Endodermal cell (in vitro differentiated cells): ENCODE measurements around the gene SH2D7. TPM values are rescaled to one million over a fixed set of nuclear protein-coding genes. Genes with fewer than 3 reads are reported as not detected.
A peak's percentile ranks its signal among the peaks of the same experiment; 100 is the strongest.

ENCODE experiments used
- DNase-seq: peaks from one replicate; pipeline ENCODE4 v3.0.0-alpha.2; 2017
- H3K27ac ChIP-seq: 2 replicates; pipeline ENCODE4 v1.5.1; 2013; ENCODE audit warnings: mild to moderate bottlenecking, low read depth, low read length, moderate library complexity
- H3K27me3 ChIP-seq: 2 replicates; pipeline ENCODE4 v1.6.1; 2013; ENCODE audit warnings: mild to moderate bottlenecking, low read length, moderate library complexity; ENCODE audit not compliant: insufficient read depth, control insufficient read depth, poor library complexity, severe bottlenecking
- H3K36me3 ChIP-seq: 2 replicates; pipeline ENCODE4 v1.7.0; 2013; ENCODE audit warnings: mild to moderate bottlenecking, low read length, moderate library complexity; ENCODE audit not compliant: control insufficient read depth, insufficient read depth
- H3K4me1 ChIP-seq: one replicate; pipeline ENCODE4 v1.7.0; 2013; ENCODE audit warnings: low read length; ENCODE audit not compliant: control insufficient read depth, insufficient read depth
- H3K4me3 ChIP-seq: 2 replicates; pipeline ENCODE4 v1.5.1; 2013; ENCODE audit warnings: mild to moderate bottlenecking, low read length, moderate library complexity
- H3K9ac ChIP-seq: 2 replicates; pipeline ENCODE4 v1.6.1; 2013; ENCODE audit warnings: mild to moderate bottlenecking, low read length, moderate library complexity; ENCODE audit not compliant: poor library complexity, severe bottlenecking; ENCODE audit errors: extremely low read depth
- H3K9me3 ChIP-seq: 2 replicates; pipeline ENCODE4 v1.6.1; 2013; ENCODE audit warnings: mild to moderate bottlenecking, low read length, moderate library complexity; ENCODE audit not compliant: control insufficient read depth
- H3K27ac Mint-ChIP-seq: 2 replicates; pipeline ENCODE4 v1.8.0; 2020; ENCODE audit warnings: mixed read lengths
- H3K27me3 Mint-ChIP-seq: 2 replicates; pipeline ENCODE4 v1.8.0; 2021; ENCODE audit warnings: mild to moderate bottlenecking, mixed read lengths; ENCODE audit not compliant: insufficient read depth
- H3K36me3 Mint-ChIP-seq: 2 replicates; pipeline ENCODE4 v1.8.0; 2020; ENCODE audit warnings: low read depth, mixed read lengths
- H3K4me1 Mint-ChIP-seq: 2 replicates; pipeline ENCODE4 v1.8.0; 2020; ENCODE audit warnings: mixed read lengths
- H3K4me3 Mint-ChIP-seq: 2 replicates; pipeline ENCODE4 v1.8.0; 2020; ENCODE audit warnings: mild to moderate bottlenecking, moderate library complexity, mixed read lengths
- H3K9me3 Mint-ChIP-seq: 2 replicates; pipeline ENCODE4 v1.8.0; 2020; ENCODE audit warnings: mild to moderate bottlenecking, mixed read lengths
- CTCF ChIP-seq: fragments of 200-600 bp; sonication (generic); conservative IDR thresholded peaks from 2 replicates; pipeline ENCODE4 v1.5.0; 2021; ENCODE audit warnings: antibody characterized with exemption, mild to moderate bottlenecking
- WGBS, 2 experiments: methylation state at CpG; one replicate each; pipeline versions ENCODE4 v1.1.5 to v1.1.7; 2013; ENCODE audit warnings: missing lambda C conversion rate in 2 of 2, mixed read lengths in 1 of 2; ENCODE audit not compliant: insufficient coverage in 1 of 2, insufficient read length in 1 of 2; 5-methylcytosine and 5-hydroxymethylcytosine counted together
- total RNA-seq, 2 donors: library from RNA; stranded (reverse); fragmentation: NEBNext Ultra II Directional in 1 of 2; extraction: Animal tissue kit (Norgen Biotek cat#: 25700) in 1 of 2; gene quantifications; 2 replicates in 1 of 2; 3 replicates in 1 of 2; pipeline ENCODE4 v1.2.1, GENCODE V29; 2021

The SH2D7 gene
- total RNA-seq, 2 donors from 2014 or later, result not detected

GRCh38 chr15:78130466-78131294 lies 38.3 kb downstream of the SH2D7 start:
- Histone ChIP-seq H3K9me3 (no peaks in the 10 kb centered on the region), H3K9ac (no peak overlapping the region), H3K36me3 (no peaks in the 10 kb centered on the region), H3K4me3 (peak overlapping the region; percentile 73), H3K27me3 (no peaks in the 10 kb centered on the region), H3K4me1 (no peaks in the 10 kb centered on the region), H3K27ac (no peak overlapping the region)
- Mint-ChIP-seq H3K9me3 (no peaks in the 10 kb centered on the region), H3K36me3 (peaks cover 2% of the 10 kb centered on the region), H3K4me3 (peak overlapping the region; percentile 78), H3K4me1 (peaks cover 26% of the 10 kb centered on the region), H3K27me3 (no peaks in the 10 kb centered on the region), H3K27ac (peak overlapping the region; percentile 88)
- peak; percentile 55 for DNase-seq
- no peak for TF ChIP-seq CTCF
- 23 to 33% methylated on average over 25 to 51 of the region's 51 CpGs for WGBS, 2 experiments

GRCh38 chr15:78131295-78132061 lies 39.1 kb downstream of the SH2D7 start, which contains the start of gene CIB2:
Gene CIB2 (minus strand): TSS chr15:78131445. CDS start chr15:78131215, 230 bp downstream.
- WGBS, 2 experiments, result 0 to 1% methylated on average over 29 to 79 of the region's 79 CpGs

More at GRCh38 chr15:78131295-78132061, 39.1 kb downstream of the SH2D7 start, which contains the start of gene CIB2:
- H3K4me3 ChIP-seq, result peak within 1 kb of the TSS; percentile 85
- peak within 1 kb of the TSS; percentile 50 for H3K27ac ChIP-seq
- peak within 1 kb of the TSS; percentile 62 for H3K9ac ChIP-seq
- Mint-ChIP-seq H3K4me1 (peaks cover 32% of the 10 kb centered on the region), H3K27me3 (no peaks in the 10 kb centered on the region), H3K4me3 (peak within 1 kb of the TSS; percentile 78), H3K27ac (peak within 1 kb of the TSS; percentile 88), H3K36me3 (peaks cover 2% of the 10 kb centered on the region), H3K9me3 (no peaks in the 10 kb centered on the region)
- TF ChIP-seq CTCF, result peak; percentile 83
- no peaks in the 10 kb centered on the region for H3K36me3 ChIP-seq
- no peaks in the 10 kb centered on the region for H3K4me1 ChIP-seq
- peak; percentile 94 for DNase-seq
- no peaks in the 10 kb centered on the region for H3K9me3 ChIP-seq
- no peaks in the 10 kb centered on the region for H3K27me3 ChIP-seq
